HG03095 (cell line): ENCODE results near the gene QSOX1.
"Not testable (repeated sequence)": the region's sequence is repeated elsewhere in the genome, so short reads cannot be mapped to it uniquely, and the experiment has no call there.

Source experiments
- ATAC-seq: cut with Tn5 transposase; IDR thresholded peaks from one replicate; pipeline ENCODE4 v1.9.1; 2021; ENCODE audit warnings: moderate library complexity; ENCODE audit not compliant: unreplicated experiment

Gene QSOX1

DNA sequence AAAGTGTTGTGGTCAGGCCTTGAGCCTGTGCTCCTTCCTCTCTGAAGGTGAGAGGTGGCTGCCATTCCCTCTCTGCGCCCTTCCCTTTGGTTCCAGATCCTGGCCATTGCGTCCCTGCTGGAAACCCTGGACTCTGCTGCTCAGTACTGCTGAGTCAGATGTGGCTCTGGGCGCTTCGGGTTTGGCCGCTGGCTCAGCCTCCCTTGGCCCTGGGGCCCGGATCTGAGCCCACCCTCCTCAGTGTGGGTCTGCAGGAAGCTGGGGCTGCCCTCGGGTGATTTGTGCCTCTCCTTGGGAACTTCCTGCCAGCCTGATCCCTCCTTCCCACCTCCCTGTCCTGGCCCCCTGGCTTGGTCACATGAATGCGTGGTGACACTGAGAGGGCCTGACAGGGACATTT, 32.2 kb downstream of the QSOX1 start:
- ATAC-seq = no peak

DNA sequence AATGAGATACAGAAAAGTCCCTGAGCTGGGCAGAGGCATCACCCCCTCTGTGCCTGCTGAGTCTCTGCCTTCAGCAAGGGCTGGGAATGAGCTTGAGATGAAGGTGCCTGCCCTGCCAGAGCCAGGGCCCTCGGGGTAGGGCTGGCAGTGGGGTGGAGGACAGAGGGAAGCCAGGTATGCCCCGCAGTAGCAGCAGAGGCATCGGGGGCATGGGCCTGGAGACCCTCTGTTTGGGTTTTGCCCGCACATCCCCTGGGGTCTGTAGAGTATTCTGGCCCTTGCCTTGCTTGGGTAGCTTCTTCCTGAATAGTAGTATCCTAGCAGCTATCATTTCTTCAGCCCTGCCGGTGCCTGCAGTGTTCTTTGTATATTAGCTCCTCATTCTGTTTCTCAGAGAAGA, 33.0 kb downstream of the QSOX1 start:
- no peak for ATAC-seq

DNA sequence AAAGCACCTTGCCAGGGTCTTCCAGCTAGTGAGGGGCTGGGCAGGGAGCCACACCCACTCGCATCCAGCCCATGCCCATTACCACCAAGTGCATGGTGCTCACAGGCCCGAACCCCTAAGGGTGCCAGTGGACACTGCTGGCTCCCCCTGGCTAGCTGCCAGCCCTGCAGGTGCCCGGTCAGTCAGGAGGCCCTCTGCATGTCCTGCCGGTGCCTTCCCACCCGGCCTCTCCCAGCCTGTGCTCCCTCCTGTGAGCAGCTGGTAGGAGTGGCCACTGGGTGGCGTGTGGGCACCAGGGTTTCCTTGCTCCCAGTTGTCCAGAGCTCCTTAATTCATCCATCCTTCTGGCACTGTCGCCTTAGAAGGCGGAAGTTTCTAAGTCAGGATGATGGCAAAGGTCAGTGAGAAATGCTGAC, 33.4 kb downstream of the QSOX1 start:
- no peak for ATAC-seq

DNA sequence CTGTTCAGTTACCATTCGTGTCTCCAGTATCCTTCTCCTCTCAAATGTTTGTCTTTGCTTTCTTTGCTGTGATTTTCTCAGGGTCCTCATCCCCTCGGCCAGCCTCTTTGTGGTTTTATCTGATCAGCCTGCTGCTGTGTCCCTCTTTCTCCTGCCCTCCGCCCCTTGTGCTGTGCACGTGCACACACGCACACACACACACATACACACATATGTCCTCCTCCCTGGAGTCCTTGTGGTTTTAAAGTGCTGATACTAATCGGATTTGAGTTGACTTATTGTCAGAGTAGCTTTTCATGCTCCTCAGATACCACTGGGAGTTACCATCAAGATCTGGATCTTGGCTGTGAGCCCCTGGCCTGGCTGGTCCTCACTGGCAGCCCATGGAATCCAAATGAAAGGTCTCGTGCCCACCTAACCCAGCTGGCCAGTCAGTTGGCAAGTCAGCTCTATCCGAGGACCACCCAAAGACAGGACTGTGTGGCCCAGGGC, 34.1 kb downstream of the QSOX1 start:
- no peak for ATAC-seq

DNA sequence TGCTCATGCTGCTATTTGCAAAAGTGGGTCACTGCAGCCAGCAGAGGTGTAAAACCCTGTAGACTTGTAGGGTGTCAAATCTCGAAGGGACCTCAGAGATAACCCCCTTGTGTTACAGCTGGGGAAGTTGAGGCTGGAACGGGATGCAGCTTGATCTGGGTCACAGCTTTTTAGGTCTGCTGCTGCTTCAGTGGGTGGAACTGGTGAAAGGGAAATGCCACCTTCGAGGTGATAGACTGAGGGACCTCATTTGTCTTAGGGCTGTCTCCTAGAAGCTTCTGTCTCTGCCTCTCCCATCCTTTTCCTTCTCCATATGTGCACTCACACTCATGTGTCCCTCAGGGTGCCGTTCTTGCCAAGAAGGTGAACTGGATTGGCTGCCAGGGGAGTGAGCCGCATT, 35.4 kb downstream of the QSOX1 start:
- ATAC-seq = no peak

DNA sequence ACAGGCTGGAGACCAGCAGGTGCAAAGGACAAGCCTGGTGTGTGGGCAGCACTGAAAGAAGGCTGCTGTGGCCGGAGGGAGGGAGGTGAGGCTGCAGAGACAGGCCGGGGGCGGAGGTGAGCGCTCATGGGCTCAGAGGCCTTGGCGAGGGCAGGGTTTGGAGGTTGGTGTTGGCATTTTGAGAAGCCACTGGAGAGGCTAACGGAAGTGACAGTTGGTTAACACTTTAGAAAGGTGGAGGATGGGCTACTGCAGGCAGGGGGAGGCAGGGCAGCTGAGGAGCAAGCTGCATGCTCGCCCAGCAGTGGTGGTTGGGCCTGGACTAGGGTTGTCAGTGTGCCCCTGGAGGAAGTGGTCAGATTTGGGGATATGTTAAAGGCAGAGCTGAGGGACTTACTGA, 37.5 kb downstream of the QSOX1 start:
- no peak for ATAC-seq

DNA sequence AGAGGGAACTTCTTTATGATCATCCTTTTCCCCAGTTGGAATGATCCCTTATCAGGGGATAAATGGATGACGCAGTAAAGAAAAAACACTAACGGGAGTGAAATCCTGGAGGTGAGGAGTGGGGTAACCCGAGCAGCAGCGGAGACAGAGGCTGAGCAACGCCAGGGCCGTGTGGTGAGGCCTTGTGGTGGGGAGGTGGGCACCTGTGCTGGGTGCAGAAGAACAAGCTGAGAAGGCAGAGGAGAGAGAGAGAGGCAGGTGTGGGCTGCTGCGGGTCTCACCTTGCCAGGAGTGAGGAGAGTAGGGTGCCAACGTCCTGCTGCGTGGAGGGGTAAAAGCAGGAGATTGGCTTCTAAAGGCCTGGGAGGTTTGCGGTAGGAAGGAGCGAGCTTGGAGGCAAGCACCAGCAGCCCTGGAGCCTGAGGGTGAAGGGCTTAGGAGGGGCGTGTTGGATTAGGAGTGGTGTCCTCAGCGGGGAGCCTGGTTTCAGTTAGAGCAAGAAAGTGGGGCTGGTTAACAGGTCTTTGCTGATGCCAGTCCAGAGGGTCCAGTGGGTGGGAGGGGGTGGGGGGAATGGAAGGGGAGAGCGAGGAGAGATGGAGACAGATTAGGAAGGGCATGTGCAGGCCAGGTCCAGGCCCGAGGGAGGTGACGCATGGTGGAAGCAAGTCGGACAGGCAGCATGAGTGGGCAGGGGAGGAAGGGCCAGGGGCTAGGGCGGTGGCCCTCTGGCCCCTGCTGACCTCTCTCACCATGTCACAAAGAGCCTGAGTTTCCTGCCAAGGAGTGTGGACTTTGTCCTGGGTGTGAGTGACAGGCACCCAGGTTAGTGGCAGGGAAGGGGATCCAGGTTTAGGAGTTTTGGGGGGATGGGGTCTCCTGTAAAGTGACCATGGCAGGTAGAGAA, 38.7 kb downstream of the QSOX1 start:
- ATAC-seq = no peak

DNA sequence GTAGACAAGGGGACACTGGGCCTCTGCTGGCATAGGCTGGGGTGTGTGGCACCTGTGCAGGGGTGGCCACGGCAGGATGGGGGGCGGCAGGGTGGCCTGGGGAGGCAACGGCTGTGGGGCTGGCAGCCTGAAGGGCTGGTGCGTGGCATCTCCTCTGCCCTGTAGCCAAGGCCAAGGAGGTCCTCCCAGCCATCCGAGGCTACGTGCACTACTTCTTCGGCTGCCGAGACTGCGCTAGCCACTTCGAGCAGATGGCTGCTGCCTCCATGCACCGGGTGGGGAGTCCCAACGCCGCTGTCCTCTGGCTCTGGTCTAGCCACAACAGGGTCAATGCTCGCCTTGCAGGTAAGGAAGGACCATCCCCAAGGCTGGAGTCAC, 39.4 kb downstream of the QSOX1 start:
- ATAC-seq = no peak

DNA sequence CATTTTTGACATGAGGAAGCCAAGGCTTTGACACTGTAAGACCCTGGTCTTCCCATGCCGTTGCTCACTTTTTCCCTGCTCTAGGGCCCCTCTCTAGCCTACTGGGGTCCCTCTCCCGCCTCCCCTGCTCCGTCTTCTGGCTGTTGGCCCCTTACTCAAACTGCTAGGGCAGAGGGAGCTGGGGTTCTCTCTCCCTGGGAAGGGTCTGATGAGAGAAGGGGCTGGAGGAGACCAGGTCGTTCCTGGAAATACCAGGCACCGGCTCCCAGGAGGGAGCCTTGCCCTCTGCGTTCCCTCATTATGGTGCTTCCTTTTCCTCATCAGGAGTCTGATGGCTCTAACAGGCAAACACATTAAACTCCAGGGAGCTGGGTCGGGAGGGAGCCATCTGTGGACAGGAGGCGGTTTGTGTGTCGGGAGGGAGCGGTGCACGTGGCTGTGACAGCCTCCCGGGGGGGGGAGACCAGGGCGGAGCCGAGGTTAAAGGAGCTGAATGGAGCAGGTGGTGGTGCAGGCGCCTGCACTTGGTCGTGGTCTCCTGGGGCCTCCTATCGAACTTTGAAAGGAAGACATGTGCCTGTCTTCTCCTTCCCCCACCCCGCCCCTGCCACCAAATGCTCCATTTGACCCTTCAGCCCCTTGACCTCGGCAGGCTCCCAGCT, 40.0 kb downstream of the QSOX1 start:
- no peak for ATAC-seq

DNA sequence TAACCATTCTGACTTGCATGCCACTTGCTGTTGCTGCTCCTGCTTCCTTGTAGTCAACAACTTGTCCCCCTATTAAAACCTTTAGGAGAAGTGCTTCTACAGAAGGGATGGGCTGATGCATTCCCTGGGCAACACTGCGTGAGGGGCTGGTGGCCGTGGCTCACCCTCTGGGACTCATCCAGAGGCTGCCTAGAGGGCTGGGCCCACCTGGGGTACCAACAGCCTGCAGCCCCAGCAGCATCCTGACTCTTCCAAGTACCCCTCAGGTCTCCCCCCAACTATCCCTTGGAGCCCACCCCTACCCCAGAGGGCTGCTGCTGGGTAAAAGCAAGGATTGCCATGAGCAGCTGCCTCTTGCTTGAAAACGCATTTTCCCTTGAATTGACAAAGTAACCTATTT, 40.7 kb downstream of the QSOX1 start:
- ATAC-seq = no peak

DNA sequence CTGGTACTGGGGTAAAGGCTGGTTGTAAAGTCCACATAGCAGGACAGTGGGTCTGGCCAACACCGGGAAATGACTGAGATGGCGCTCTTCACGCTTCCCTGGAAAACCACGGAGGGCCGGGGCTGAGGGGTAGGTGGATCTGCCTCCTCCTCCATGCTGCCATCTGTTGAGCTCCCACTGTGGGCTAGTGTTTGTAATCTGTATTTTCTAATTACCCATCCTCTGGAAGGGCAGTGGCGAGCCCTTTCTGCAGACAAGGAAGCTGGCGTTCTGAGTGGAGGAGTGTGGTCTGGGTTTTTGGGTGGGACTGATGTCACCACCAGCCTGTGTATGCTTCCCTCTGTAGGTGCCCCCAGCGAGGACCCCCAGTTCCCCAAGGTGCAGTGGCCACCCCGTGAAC, 41.2 kb downstream of the QSOX1 start:
- ATAC-seq = no peak

DNA sequence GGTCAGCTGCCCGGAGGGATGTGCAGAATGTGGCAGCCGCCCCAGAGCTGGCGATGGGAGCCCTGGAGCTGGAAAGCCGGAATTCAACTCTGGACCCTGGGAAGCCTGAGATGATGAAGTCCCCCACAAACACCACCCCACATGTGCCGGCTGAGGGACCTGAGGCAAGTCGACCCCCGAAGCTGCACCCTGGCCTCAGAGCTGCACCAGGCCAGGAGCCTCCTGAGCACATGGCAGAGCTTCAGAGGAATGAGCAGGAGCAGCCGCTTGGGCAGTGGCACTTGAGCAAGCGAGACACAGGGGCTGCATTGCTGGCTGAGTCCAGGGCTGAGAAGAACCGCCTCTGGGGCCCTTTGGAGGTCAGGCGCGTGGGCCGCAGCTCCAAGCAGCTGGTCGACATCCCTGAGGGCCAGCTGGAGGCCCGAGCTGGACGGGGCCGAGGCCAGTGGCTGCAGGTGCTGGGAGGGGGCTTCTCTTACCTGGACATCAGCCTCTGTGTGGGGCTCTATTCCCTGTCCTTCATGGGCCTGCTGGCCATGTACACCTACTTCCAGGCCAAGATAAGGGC, 41.9 kb downstream of the QSOX1 start:
- no peak for ATAC-seq

DNA sequence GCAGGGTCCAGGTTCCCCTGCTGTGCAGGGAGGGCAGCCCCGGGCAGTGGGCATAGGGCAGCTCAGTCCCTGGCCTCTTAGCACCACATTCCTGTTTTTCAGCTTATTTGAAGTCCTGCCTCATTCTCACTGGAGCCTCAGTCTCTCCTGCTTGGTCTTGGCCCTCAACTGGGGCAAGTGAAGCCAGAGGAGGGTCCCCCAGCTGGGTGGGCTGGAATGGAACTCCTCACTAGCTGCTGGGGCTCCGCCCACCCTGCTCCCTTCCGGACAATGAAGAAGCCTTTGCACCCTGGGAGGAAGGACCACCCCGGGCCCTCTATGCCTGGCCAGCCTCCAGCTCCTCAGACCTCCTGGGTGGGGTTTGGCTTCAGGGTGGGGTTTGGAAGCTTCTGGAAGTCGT, 42.6 kb downstream of the QSOX1 start:
- ATAC-seq = no peak

DNA sequence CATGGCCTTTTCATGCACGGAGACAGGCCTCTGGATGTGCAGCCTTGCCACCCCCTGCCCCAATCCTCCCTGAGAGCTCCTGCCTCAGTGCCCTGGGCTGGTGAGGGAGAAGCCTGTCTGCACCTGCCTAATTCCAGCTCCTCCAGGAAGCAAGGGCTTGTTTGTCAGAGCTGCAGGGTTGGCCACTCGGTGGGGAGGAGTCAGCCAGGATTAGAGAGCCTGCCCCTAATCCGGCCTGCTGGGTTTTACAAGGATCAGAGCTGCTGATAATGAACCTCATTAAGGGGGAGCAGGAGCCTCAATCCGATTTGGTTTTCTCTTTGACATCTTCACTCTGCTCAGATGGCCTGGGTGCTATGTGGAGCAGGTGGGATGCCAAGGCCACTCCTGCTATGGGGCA, 43.5 kb downstream of the QSOX1 start:
- ATAC-seq = no peak

DNA sequence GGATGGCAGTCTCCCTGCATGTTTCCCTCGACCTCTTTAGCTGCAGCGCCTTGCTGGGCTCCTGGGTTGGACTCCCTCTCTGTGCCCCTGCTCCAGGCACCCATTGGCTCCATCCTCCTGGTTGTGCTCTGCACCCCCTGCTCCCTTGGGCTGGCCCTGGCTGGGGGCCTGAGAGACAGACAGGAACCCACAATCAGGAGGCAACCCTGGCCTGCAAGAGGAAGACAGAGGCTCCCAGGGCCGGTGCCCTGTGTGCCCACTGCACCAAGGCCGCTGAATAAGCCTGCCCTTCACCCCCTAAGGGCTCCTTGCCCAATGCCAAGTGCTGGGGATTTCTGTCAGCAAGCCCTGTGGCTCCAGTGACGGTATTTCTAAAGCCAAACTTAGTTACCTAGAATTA, 43.9 kb downstream of the QSOX1 start:
- no peak for ATAC-seq

DNA sequence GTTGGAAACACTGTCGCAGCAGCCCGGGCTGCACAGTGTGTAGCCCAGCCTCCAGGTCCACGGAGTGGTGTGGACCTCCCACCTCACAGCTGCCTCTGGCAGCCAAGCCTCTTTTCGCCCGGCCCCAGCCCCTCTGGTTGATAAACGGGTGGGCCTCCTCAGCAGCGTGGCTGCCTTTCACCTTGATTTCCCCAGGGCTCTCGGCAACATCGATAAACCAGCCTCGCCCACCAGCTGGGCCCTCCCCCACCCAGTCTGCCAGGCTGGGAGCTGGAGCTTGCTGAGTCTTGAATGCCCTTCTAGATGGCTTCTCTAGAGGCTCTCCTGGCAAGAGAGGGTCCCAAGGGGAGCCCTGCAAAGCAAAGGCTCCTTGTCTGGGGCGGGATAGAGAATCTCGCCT, 44.3 kb downstream of the QSOX1 start:
- ATAC-seq = no peak

DNA sequence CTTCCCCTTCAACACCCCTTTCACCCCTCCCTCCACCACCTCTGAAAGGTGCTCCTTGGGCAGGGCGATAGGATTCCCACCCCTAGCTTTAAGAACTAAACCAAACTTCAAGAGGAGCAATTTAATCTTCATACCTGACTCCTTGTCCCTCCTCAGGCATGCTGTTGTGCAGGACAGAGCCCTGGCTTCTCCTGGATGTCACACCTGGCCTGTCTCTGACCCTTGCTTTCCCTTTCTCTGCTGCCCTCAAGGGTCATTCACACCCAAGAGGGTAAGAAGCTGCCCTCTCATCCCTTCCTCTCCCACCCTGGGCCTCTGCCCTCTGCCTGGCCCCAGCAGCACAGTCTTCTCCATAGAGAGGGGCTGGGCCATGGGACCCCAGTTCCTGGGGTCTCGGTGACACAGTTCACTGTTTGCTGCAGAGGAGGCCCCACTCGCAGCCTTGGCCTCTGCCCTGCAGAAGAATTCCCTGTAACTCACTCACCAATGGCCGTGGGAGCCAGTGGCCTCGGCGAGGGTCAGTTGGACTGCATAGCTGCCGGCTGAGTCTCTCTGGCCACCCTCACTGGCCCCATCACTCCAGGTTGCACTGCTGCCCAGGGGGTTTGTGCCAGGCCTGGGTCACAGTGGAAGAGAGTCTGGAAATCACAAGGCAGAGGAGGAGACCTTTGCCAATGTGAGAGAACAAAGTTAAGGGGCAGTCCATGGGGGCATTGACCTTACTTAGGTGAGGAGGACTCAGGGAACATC, 47.0 kb downstream of the QSOX1 start:
- no peak for ATAC-seq

DNA sequence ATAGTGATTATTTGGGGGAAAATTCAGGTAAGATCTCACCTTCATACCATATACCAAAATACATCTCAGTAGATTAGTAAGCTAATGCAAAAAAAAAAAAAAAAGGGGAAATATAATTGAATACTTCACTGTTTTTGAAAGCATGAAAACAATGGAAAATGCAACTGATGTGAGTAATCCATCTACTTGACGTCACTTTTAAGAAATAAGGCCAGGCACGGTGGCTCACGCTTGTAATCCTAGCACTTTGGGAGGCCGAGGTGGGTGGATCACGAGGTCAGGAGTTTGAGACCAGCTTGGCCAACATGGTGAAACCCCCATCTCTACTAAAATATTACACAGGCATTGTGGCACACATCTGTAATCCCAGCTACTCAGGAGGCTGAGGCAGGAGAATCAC, 47.9 kb downstream of the QSOX1 start:
- not testable (repeated sequence) for ATAC-seq

DNA sequence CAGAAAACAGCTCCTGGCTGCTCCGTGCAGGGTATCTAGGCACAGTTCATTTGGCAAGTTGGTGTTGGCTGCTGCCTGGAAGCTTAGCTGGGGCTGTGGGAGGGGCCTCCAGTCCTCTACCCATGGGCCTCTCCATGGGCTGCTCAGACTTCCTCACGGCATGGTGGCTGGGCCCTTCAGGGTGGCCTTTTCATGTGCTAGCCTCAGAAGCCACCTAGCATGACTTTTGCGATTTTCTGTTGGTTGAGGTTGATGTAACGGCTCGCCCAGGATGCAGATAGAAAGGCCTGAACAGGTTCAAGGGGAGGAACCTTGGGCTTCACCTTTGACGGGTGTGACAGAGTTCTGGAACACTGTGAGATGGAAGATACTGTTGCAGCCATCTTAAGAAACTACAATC, 49.6 kb downstream of the QSOX1 start:
- no peak for ATAC-seq

DNA sequence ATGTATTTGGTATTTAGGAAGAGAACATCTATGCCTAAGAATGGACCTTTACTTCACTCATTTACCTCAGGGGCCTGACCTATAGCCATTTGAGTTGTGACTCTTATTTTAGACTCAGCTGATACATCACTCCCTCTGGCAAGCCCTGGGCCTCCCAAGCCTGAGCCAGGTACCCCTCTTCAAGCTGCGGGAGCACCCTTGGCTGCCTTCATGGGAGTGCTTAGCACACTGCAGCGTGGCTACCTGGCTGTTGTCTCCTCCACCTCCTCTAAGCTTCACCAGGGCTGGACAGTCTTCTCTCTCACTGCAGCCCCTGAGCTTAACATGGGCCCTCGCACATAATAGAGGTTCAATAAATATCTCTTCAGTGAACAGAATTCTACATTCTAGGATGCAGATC, 51.9 kb downstream of the QSOX1 start:
- no peak for ATAC-seq

DNA sequence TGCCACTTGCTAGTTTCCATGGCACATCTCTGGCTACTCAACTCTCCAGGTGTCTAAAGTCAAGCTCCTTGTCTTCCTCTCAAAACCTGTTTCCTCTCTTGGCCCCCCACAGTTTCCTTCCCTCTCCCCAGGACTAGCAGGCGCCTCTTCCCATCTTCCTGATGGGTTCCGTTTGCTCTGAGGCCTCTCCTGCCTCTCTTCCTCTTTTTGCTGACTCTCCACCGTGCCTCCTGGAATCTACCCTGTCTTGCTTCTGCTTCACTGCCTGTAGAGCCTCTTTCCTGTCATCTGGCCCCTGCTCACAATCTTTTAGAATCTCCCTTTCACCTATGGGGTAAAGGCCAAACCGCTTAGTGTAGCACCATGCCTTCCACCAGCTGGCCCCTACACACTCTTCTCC, 53.6 kb downstream of the QSOX1 start:
- ATAC-seq = no peak
